ENCODE results near the gene MCM10.
"Not testable (repeated sequence)": the region's sequence is repeated elsewhere in the genome, so short reads cannot be mapped to it uniquely, and the experiment has no call there.

The MCM10 gene

GRCh38 chr10:13239923-13240322, 78.6 kb downstream of the MCM10 start:
- Histone ChIP-seq H3K9ac (ENCODE audit: low read depth, low read length) (no peak overlapping the region), H3K4me3 (ENCODE audit: low read length) (no peak overlapping the region), H3K36me3 (ENCODE audit: insufficient read depth, low read depth, low read length) (no peaks in the 10 kb centered on the region)

GRCh38 chr10:13241613-13242012, 80.3 kb downstream of the MCM10 start:
- H3K27me3 ChIP-seq (ENCODE audit: insufficient read depth, low read length): no peaks in the 10 kb centered on the region
- H3K4me3 ChIP-seq (ENCODE audit: low read length): no peak overlapping the region
- H3K9me3 ChIP-seq (ENCODE audit: insufficient read depth, low read depth, low read length): no peaks in the 10 kb centered on the region
- H3K4me1 ChIP-seq (ENCODE audit: insufficient read depth, low read length): no peaks in the 10 kb centered on the region
- no peaks in the 10 kb centered on the region for H3K36me3 ChIP-seq (ENCODE audit: insufficient read depth, low read depth, low read length)
- no peak overlapping the region for H3K27ac ChIP-seq (ENCODE audit: low read length)
- H3K9ac ChIP-seq (ENCODE audit: low read depth, low read length): no peak overlapping the region

More at GRCh38 chr10:13239923-13240322, 78.6 kb downstream of the MCM10 start:
- Histone ChIP-seq H3K27ac (ENCODE audit: low read length) (no peak overlapping the region), H3K4me1 (ENCODE audit: insufficient read depth, low read length) (no peaks in the 10 kb centered on the region), H3K9me3 (ENCODE audit: insufficient read depth, low read depth, low read length) (no peaks in the 10 kb centered on the region), H3K27me3 (ENCODE audit: insufficient read depth, low read length) (no peaks in the 10 kb centered on the region)

GRCh38 chr10:13242260-13242659, 80.9 kb downstream of the MCM10 start:
- H3K4me3 ChIP-seq (ENCODE audit: low read length); H3K4me1 ChIP-seq (ENCODE audit: insufficient read depth, low read length); H3K36me3 ChIP-seq (ENCODE audit: insufficient read depth, low read depth, low read length); H3K9me3 ChIP-seq (ENCODE audit: insufficient read depth, low read depth, low read length); H3K27ac ChIP-seq (ENCODE audit: low read length); H3K27me3 ChIP-seq (ENCODE audit: insufficient read depth, low read length); H3K9ac ChIP-seq (ENCODE audit: low read depth, low read length): not testable (repeated sequence)

GRCh38 chr10:13247246-13247645, 85.9 kb downstream of the MCM10 start:
- Histone ChIP-seq H3K9me3 (ENCODE audit: insufficient read depth, low read depth, low read length) (no peaks in the 10 kb centered on the region), H3K27ac (ENCODE audit: low read length) (no peak overlapping the region), H3K27me3 (ENCODE audit: insufficient read depth, low read length) (no peaks in the 10 kb centered on the region), H3K36me3 (ENCODE audit: insufficient read depth, low read depth, low read length) (no peaks in the 10 kb centered on the region), H3K4me1 (ENCODE audit: insufficient read depth, low read length) (no peaks in the 10 kb centered on the region), H3K4me3 (ENCODE audit: low read length) (no peak overlapping the region), H3K9ac (ENCODE audit: low read depth, low read length) (no peak overlapping the region)

- H3K36me3 ChIP-seq (ENCODE audit: insufficient read depth, low read depth, low read length): no peaks in the 10 kb centered on the region
- H3K4me3 ChIP-seq (ENCODE audit: low read length): no peak overlapping the region
- no peak overlapping the region for H3K9ac ChIP-seq (ENCODE audit: low read depth, low read length)
- H3K9me3 ChIP-seq (ENCODE audit: insufficient read depth, low read depth, low read length): no peaks in the 10 kb centered on the region
- H3K27ac ChIP-seq (ENCODE audit: low read length): no peak overlapping the region
- no peaks in the 10 kb centered on the region for H3K4me1 ChIP-seq (ENCODE audit: insufficient read depth, low read length)
- H3K27me3 ChIP-seq (ENCODE audit: insufficient read depth, low read length): no peaks in the 10 kb centered on the region
These were observed 86.4 kb downstream of the MCM10 start for GRCh38 chr10:13247784-13248183.

GRCh38 chr10:13253726-13254125, 92.4 kb downstream of the MCM10 start:
- no peaks in the 10 kb centered on the region for H3K9me3 ChIP-seq (ENCODE audit: insufficient read depth, low read depth, low read length)
- no peak overlapping the region for H3K4me3 ChIP-seq (ENCODE audit: low read length)
- H3K27me3 ChIP-seq (ENCODE audit: insufficient read depth, low read length): no peaks in the 10 kb centered on the region
- no peak overlapping the region for H3K9ac ChIP-seq (ENCODE audit: low read depth, low read length)
- no peaks in the 10 kb centered on the region for H3K36me3 ChIP-seq (ENCODE audit: insufficient read depth, low read depth, low read length)
- no peak overlapping the region for H3K27ac ChIP-seq (ENCODE audit: low read length)
- no peaks in the 10 kb centered on the region for H3K4me1 ChIP-seq (ENCODE audit: insufficient read depth, low read length)

- Histone ChIP-seq H3K27me3 (ENCODE audit: insufficient read depth, low read length) (no peaks in the 10 kb centered on the region), H3K4me3 (ENCODE audit: low read length) (no peak overlapping the region), H3K27ac (ENCODE audit: low read length) (no peak overlapping the region), H3K9me3 (ENCODE audit: insufficient read depth, low read depth, low read length) (no peaks in the 10 kb centered on the region), H3K36me3 (ENCODE audit: insufficient read depth, low read depth, low read length) (no peaks in the 10 kb centered on the region), H3K9ac (ENCODE audit: low read depth, low read length) (no peak overlapping the region), H3K4me1 (ENCODE audit: insufficient read depth, low read length) (no peaks in the 10 kb centered on the region)
These were observed 95.3 kb downstream of the MCM10 start for GRCh38 chr10:13256627-13257026.

- no peaks in the 10 kb centered on the region for H3K36me3 ChIP-seq (ENCODE audit: insufficient read depth, low read depth, low read length)
- no peaks in the 10 kb centered on the region for H3K4me1 ChIP-seq (ENCODE audit: insufficient read depth, low read length)
- H3K9ac ChIP-seq (ENCODE audit: low read depth, low read length): no peak overlapping the region
- no peaks in the 10 kb centered on the region for H3K9me3 ChIP-seq (ENCODE audit: insufficient read depth, low read depth, low read length)
- no peak overlapping the region for H3K4me3 ChIP-seq (ENCODE audit: low read length)
- no peak overlapping the region for H3K27ac ChIP-seq (ENCODE audit: low read length)
- no peaks in the 10 kb centered on the region for H3K27me3 ChIP-seq (ENCODE audit: insufficient read depth, low read length)
These were observed 96.3 kb downstream of the MCM10 start for GRCh38 chr10:13257621-13258140.
